HL-60 (cell line): ENCODE results near the gene PSMD11.

Source experiments
- DNase-seq, 2 experiments: peaks; one replicate each; pipeline ENCODE4 v3.0.0-alpha.2; 2010 to 2020; ENCODE audit warnings: low read depth in 1 of 2, low spot score in 1 of 2
- H3K27ac ChIP-seq: fragments of 250-450 bp; sonication (Bioruptor Pico); replicated peaks from 2 replicates; pipeline ENCODE4 v1.5.1; 2020; ENCODE audit warnings: mild to moderate bottlenecking, moderate library complexity
- H3K27me3 ChIP-seq: fragments of 250-450 bp; sonication (Bioruptor Pico); 2 replicates; pipeline ENCODE4 v1.5.1; 2021; ENCODE audit warnings: mild to moderate bottlenecking, moderate library complexity; ENCODE audit not compliant: insufficient read depth, poor library complexity, severe bottlenecking
- H3K4me3 ChIP-seq: replicated peaks from 2 replicates; pipeline ENCODE4 v1.5.1; 2011; ENCODE audit warnings: mild to moderate bottlenecking, control low read depth, low read length; ENCODE audit not compliant: insufficient read depth
- CTCF ChIP-seq: IDR thresholded peaks from one replicate; pipeline ENCODE4 v1.5.1; 2011; ENCODE audit warnings: low read length, control low read depth, inconsistent platforms; ENCODE audit not compliant: insufficient read depth
- GABPA ChIP-seq: IDR thresholded peaks from 2 replicates; pipeline ENCODE4 v1.6.1; 2012; ENCODE audit warnings: low read depth
- POLR2AphosphoS5 ChIP-seq: IDR thresholded peaks from 2 replicates; pipeline ENCODE4 v1.6.1; 2012; ENCODE audit warnings: low read depth
- REST ChIP-seq: IDR thresholded peaks from 2 replicates; pipeline ENCODE4 v1.6.1; 2012; ENCODE audit warnings: low read depth; ENCODE audit not compliant: insufficient replicate concordance
- SPI1 ChIP-seq: IDR thresholded peaks from 2 replicates; pipeline ENCODE4 v1.6.1; 2012; ENCODE audit warnings: low read depth, mild to moderate bottlenecking, borderline replicate concordance

PSMD11 gene

GRCh38 chr17:32497431-32498205 lies 53.3 kb downstream of the PSMD11 start:
- TF ChIP-seq CTCF (no peak), SPI1 (no peak), REST (no peak), GABPA (no peak), POLR2AphosphoS5 (no peak)
- DNase-seq: no peak
- Histone ChIP-seq H3K27me3 (no peaks in the 10 kb centered on the region), H3K4me3 (no peak overlapping the region), H3K27ac (no peak overlapping the region)

GRCh38 chr17:32498391-32498790 lies 54.1 kb downstream of the PSMD11 start:
- H3K4me3 ChIP-seq: no peak overlapping the region
- no peak for DNase-seq
- TF ChIP-seq CTCF: no peak
- TF ChIP-seq GABPA: no peak
- TF ChIP-seq POLR2AphosphoS5: no peak
- no peak for TF ChIP-seq REST
- TF ChIP-seq SPI1: no peak
- no peak overlapping the region for H3K27ac ChIP-seq
- no peaks in the 10 kb centered on the region for H3K27me3 ChIP-seq

GRCh38 chr17:32502013-32502412 lies 57.7 kb downstream of the PSMD11 start:
- TF ChIP-seq REST (no peak), SPI1 (no peak), CTCF (no peak), POLR2AphosphoS5 (no peak), GABPA (no peak)
- Histone ChIP-seq H3K4me3 (no peak overlapping the region), H3K27ac (no peak overlapping the region), H3K27me3 (no peaks in the 10 kb centered on the region)
- no peak for DNase-seq
